Heart right ventricle (tissue), 16 donors: Measurements from ENCODE around the gene PCCB. TPM values are rescaled to one million over a fixed set of nuclear protein-coding genes. Genes with fewer than 3 reads are reported as not detected.
"Not testable (repeated sequence)": the region's sequence is repeated elsewhere in the genome, so short reads cannot be mapped to it uniquely, and the experiment has no call there.

Experiments used
- ATAC-seq, 8 donors: fragments of 200-7000 bp; cut with Tn5 transposase; one replicate each; pipeline ENCODE4 v1.9.1; 2020; ENCODE audit warnings: mild to moderate bottlenecking in 8 of 8, moderate library complexity in 8 of 8, moderate number of reproducible peaks in 1 of 8
- DNase-seq, 2 donors: peaks; one replicate each; pipeline ENCODE4 v3.0.0-alpha.2; 2020
- H3K27ac ChIP-seq, 10 donors: fragments of 200-600 bp; sonication (generic) in 2 of 10; one replicate each; pipeline versions ENCODE4 v1.5.0 to v1.8.0; 2020 to 2022; ENCODE audit warnings: mild to moderate bottlenecking in 3 of 10
- H3K27me3 ChIP-seq, 7 donors: fragments of 200-600 bp; one replicate each; pipeline ENCODE4 v1.8.0; 2021 to 2022; ENCODE audit warnings: mild to moderate bottlenecking in 2 of 7
- H3K36me3 ChIP-seq, 9 donors: fragments of 200-600 bp; sonication (generic) in 1 of 9; one replicate each; pipeline versions ENCODE4 v1.5.0 to v1.8.0; 2020 to 2022; ENCODE audit warnings: mild to moderate bottlenecking in 2 of 9
- H3K4me1 ChIP-seq, 9 donors: fragments of 200-600 bp; sonication (generic) in 1 of 9; one replicate each; pipeline versions ENCODE4 v1.5.0 to v1.8.0; 2020 to 2022; ENCODE audit warnings: mild to moderate bottlenecking in 4 of 9
- H3K4me3 ChIP-seq, 10 donors: fragments of 200-600 bp; sonication (generic) in 2 of 10; one replicate each; pipeline versions ENCODE4 v1.5.0 to v1.8.0; 2020 to 2022; ENCODE audit warnings: mild to moderate bottlenecking in 7 of 10, moderate library complexity in 2 of 10
- H3K9me3 ChIP-seq, 11 donors: fragments of 200-600 bp in 10 of 11; sonication (generic) in 2 of 11; one replicate each; pipeline versions ENCODE4 v1.5.0 to v1.8.0; 2013 to 2022; ENCODE audit warnings: mild to moderate bottlenecking in 2 of 11, control low read depth in 1 of 11, moderate library complexity in 1 of 11
- CTCF ChIP-seq, 9 donors: fragments of 200-600 bp; sonication (generic) in 2 of 9; IDR thresholded peaks; one replicate each; pipeline versions ENCODE4 v1.5.0 to v1.8.0; 2021 to 2022; ENCODE audit warnings: antibody characterized with exemption in 9 of 9, mild to moderate bottlenecking in 5 of 9, moderate library complexity in 1 of 9
- WGBS, 2 donors: extraction: QIAGEN DNeasy Blood & Tissue Kit; methylation state at CpG; one replicate each; pipeline ENCODE4 v1.1.7; 2013; ENCODE audit warnings: inconsistent platforms in 1 of 2; 5-methylcytosine and 5-hydroxymethylcytosine counted together
- intact Hi-C, 10 donors: fragments of 100-400 bp; cut with DNase I; formaldehyde crosslinking; loops; one replicate each; pipeline versions ENCODE4 v1.11.1 to v1.14.2; 2022
- polyA plus RNA-seq, 2 donors: library from polyadenylated mRNA; stranded (reverse); fragments of 200-250 nt; gene quantifications; one replicate each; pipeline ENCODE4 v1.2.3, GENCODE V29; 2013
- total RNA-seq, 10 donors: library from RNA; stranded (reverse); fragmentation: NEBNext Ultra II Directional in 3 of 10; extraction: Animal tissue kit (Norgen Biotek cat#: 25700) in 3 of 10; gene quantifications; one replicate each; pipeline versions ENCODE4 v1.2.1 to v1.2.4, GENCODE V29; 2021 to 2023
- donor health status: Arrhythmogenic right ventricular cardiomyopathy.
- donor health status: ischemic (EF 13 %, LVEDD 7.1; RV severe dilation, severe dysfunction).
- donor health status: healthy with polysubstance abuse.
- donor health status: DM: no; HTN: yes; CAD: no.
- donor health status: DM: no; HTN: no; CAD: no.
- donor health status: ischemic (EF 25% LVEDD 6.9; RV normal size, moderate dysfunction).
- donor health status: ischemic (EF 25% LVEDD 5.7; RV mildly dilated, moderate dysfunction).
- donor health status: healthy.
- donor health status: DM: yes; HTN: yes; CAD: no.
- donor health status: Ischemic cardiomyopathy.
- donor health status: ischemic (EF 35%, LVEDD 5.7; RV mildly dilated, moderate dysfunction).
- donor health status: nonischemic (EF 11% LVEDD 7.7; RV severe dilation, severe dysfunction).
- donor health status: DM: yes; HTN: yes; CAD: no.
- donor health status: PGD.
- donor health status: ischemic (EF 29% LVEDD 5.4; RV normal size, mild dysfunction).
- donor health status: nonischemic (EF 23%, LVEDD 6.1; RV moderate dilation, normal function).

PCCB gene
- total and polyA plus RNA-seq, 12 donors, result 17.2 to 163 (median 116) TPM

GRCh38 chr3:136351351-136351750 lies 101.2 kb downstream of the PCCB start:
- H3K4me3 ChIP-seq, result no peak overlapping the region
- H3K4me1 ChIP-seq, result peaks cover 0 to 21% (median 15%) of the 10 kb centered on the region in 9 donors
- intact Hi-C loops, result no loop called here
- no peak for ATAC-seq
- 47 to 48% methylated on average over 1 of the region's 1 CpG for WGBS, 2 donors
- no peak for TF ChIP-seq CTCF (IDR thresholded peaks at IDR 0.05)
- no peak for DNase-seq
- H3K9me3 ChIP-seq, result peaks cover 0 to 10% (median 0%) of the 10 kb centered on the region in 11 donors
- peak overlapping the region in 1 of 10 donors; percentile 3 for H3K27ac ChIP-seq
- H3K27me3 ChIP-seq, result no peaks in the 10 kb centered on the region
- peaks cover 0 to 69% (median 9%) of the 10 kb centered on the region in 9 donors for H3K36me3 ChIP-seq

DNA sequence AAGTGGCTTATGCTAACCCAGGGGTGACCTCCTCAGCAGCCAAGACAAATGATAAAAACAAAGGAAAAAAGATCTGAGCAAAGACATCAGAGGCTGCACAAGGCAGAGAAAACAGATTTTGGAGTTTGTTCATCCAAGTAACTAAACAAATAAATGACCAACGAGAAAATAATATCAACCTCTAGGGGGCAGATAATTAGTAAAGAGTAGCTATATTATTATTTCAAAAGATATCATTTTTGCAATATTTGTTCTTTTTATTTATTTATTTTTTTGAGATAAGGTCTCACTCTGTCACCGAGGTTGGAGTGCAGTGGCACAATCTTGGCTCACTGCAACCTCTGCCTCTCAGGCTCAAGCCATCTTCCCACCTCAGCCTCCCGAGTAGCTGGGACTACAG lies 101.8 kb downstream of the PCCB start:
- Histone ChIP-seq H3K27ac (no peak overlapping the region), H3K4me1 (peaks cover 0 to 21% (median 15%) of the 10 kb centered on the region in 9 donors), H3K9me3 (peaks cover 0 to 12% (median 0%) of the 10 kb centered on the region in 11 donors), H3K36me3 (peaks cover 0 to 69% (median 9%) of the 10 kb centered on the region in 9 donors), H3K4me3 (no peak overlapping the region), H3K27me3 (no peaks in the 10 kb centered on the region)
- WGBS, 2 donors, result 79 to 83% methylated on average over 3 of the region's 3 CpGs
- ATAC-seq (no peak), DNase-seq (no peak)
- peak in 4 of 9 donors; percentile 12 to 22 (median 14) for TF ChIP-seq CTCF (IDR thresholded peaks at IDR 0.05)
- intact Hi-C loops, result no loop called here

GRCh38 chr3:136353461-136353860 lies 103.3 kb downstream of the PCCB start:
- 84 to 93% methylated on average over 2 of the region's 2 CpGs for WGBS, 2 donors
- TF ChIP-seq CTCF (IDR thresholded peaks at IDR 0.05), result no peak
- Histone ChIP-seq H3K27ac (no peak overlapping the region), H3K4me3 (no peak overlapping the region), H3K4me1 (peaks cover 0 to 21% (median 15%) of the 10 kb centered on the region in 9 donors), H3K36me3 (peaks cover 0 to 69% (median 7%) of the 10 kb centered on the region in 9 donors), H3K9me3 (peaks cover 0 to 12% (median 0%) of the 10 kb centered on the region in 11 donors), H3K27me3 (no peaks in the 10 kb centered on the region)
- intact Hi-C loops, result no loop called here
- DNase-seq (no peak), ATAC-seq (no peak)

DNA sequence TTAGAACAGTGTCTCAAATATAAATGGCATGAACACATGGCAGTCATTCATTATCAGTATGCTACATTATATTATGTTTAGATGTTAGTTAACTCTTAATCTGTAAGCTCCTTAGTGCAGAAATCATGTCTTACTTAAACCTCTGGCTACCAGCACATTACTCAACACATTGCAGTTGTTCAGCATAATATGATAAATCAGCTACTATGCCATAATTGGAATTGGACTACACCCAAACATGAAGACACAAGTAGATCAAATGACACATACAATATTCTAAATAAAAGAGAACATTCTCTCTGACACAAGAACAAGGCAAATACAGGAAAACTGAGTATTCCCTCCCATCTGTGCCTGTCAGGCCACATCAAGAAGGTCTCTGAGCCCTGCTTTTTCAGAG lies 116.1 kb downstream of the PCCB start:
- H3K36me3 ChIP-seq, result peaks cover 0 to 79% (median 0%) of the 10 kb centered on the region in 9 donors
- no peaks in the 10 kb centered on the region for H3K27me3 ChIP-seq
- ATAC-seq (no peak), DNase-seq (no peak)
- intact Hi-C loops, result loop anchor here in 1 of 10 donors (10.0 kb wide), 1 partner anchor 281 kb away; no protein-coding TSS in a partner anchor
- no peak overlapping the region for H3K27ac ChIP-seq
- no peaks in the 10 kb centered on the region for H3K9me3 ChIP-seq
- no peak for TF ChIP-seq CTCF (IDR thresholded peaks at IDR 0.05)
- no peak overlapping the region for H3K4me3 ChIP-seq
- H3K4me1 ChIP-seq, result no peaks in the 10 kb centered on the region

GRCh38 chr3:136375800-136376199 lies 125.7 kb downstream of the PCCB start:
- peaks cover 0 to 32% (median 7%) of the 10 kb centered on the region in 9 donors for H3K36me3 ChIP-seq
- H3K27ac ChIP-seq, H3K27me3 ChIP-seq, ATAC-seq, H3K4me1 ChIP-seq, intact Hi-C loops, DNase-seq, H3K4me3 ChIP-seq, H3K9me3 ChIP-seq: not testable (repeated sequence)
- WGBS, 2 donors, result 97 to 99% methylated on average over 5 of the region's 5 CpGs
